ENCODE measurements around the gene NFXL1.

DNA sequence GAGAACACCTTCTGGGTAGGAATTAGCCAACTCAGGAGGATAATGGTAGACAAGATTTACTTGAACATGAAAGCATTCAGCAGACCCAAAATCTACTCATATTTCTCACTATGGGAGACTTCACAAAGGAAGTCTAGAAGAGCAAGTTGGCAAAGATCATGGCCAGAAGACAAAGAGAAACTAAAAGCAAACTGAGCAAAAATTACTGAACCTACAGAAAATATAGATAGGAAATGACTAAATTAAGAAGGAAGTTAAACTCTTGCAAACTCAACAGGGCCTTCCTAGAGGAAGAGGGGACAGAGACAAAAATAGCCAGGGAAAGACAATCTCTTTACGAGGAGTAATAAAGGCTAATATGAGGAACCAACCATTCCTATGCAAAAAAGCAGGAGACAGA is 95.2 kb downstream of the NFXL1 start:
- TF ChIP-seq, protein P1, sequence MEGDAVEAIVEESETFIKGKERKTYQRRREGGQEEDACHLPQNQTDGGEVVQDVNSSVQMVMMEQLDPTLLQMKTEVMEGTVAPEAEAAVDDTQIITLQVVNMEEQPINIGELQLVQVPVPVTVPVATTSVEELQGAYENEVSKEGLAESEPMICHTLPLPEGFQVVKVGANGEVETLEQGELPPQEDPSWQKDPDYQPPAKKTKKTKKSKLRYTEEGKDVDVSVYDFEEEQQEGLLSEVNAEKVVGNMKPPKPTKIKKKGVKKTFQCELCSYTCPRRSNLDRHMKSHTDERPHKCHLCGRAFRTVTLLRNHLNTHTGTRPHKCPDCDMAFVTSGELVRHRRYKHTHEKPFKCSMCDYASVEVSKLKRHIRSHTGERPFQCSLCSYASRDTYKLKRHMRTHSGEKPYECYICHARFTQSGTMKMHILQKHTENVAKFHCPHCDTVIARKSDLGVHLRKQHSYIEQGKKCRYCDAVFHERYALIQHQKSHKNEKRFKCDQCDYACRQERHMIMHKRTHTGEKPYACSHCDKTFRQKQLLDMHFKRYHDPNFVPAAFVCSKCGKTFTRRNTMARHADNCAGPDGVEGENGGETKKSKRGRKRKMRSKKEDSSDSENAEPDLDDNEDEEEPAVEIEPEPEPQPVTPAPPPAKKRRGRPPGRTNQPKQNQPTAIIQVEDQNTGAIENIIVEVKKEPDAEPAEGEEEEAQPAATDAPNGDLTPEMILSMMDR (IDR thresholded peaks at IDR 0.05; ENCODE audit: insufficient read depth, low read length, poor library complexity, severe bottlenecking): no peak
- no peak for TF ChIP-seq EZH2phosphoT487 (conservative IDR thresholded peaks at IDR 0.05; ENCODE audit: low read length)

All from SU-DHL-6 (cell line).